ENCODE measurements around the gene IL17A.

The IL17A gene

DNA sequence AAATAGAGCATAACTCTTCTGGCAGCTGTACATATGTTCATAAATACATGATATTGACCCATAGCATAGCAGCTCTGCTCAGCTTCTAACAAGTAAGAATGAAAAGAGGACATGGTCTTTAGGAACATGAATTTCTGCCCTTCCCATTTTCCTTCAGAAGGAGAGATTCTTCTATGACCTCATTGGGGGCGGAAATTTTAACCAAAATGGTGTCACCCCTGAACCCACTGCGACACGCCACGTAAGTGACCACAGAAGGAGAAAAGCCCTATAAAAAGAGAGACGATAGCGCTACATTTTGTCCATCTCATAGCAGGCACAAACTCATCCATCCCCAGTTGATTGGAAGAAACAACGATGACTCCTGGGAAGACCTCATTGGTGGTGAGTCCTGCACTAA is at the start of gene IL17A:
Gene IL17A (plus strand): TSS at position 301 of the 400 bp plus-strand sequence. CDS start 57 bp downstream, at position 358.
- no peak for DNase-seq

GRCh38 chr6:52136934-52137467 is 49.2 kb upstream of the IL17A start:
- DNase-seq = no peak

DNA sequence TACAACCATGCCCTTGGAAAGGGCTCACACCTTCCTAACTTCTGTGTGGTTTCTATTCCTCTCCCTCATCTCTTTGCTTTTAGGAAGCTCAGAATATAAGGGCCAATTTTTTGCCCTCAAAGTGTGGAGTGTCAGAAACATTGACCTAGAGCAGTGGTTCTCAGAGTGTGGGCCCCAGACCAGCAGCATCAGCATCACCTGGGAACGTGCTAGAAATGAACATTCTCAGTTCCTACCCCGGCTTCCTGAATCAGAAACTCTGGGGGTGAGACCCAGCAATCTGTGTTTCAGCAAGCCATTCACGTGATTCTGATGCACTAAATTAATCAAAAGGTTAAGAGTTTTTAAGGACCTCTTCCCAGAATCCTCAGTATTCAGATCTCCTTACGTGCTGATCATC is 47.9 kb upstream of the IL17A start:
- DNase-seq = no peak

- DNase-seq = no peak
These were observed 46.0 kb upstream of the IL17A start for GRCh38 chr6:52139985-52140680.

GRCh38 chr6:52141596-52141995 is 44.6 kb upstream of the IL17A start:
- DNase-seq = no peak

DNA sequence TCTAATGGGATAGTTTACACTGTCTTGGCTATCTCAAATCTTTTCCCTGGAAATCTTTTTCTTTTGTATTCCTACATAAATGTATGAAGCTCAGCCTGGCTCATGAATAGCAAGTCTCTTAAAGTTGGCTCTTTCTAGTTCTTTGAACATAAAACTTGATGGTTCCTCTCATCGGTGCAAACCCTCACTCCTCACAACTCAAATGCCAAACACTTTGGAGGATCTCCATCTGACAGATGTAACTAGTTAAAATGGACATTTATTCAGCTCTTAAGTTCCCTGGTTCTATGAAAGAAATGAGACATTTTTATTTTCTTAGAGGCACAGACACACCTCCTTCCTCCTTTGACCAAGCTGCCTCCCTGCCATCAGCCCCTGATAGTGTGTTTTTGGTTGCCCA is 43.6 kb upstream of the IL17A start:
- DNase-seq = no peak

DNA sequence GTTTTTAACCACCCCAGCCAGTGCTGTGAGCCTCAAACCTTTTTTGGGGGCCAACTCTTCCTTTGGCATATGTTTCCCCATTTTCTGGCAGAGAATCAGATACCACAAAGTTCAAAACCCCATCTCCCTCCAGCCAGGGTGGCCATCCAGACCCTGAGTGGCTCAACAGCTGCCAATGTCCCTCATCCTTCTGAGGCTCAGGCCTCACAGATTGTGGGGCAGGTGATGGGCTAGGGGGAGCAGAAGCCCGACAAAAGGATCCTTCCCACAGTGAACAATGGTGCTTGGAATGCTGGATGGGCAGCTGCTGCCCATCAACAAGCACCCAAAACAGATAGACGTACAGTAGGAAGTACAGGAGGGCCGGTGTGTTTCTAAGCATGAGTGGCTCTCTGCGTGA is 42.6 kb upstream of the IL17A start:
- no peak for DNase-seq

GRCh38 chr6:52144196-52145076 is 41.7 kb upstream of the IL17A start:
- no peak for DNase-seq

DNA sequence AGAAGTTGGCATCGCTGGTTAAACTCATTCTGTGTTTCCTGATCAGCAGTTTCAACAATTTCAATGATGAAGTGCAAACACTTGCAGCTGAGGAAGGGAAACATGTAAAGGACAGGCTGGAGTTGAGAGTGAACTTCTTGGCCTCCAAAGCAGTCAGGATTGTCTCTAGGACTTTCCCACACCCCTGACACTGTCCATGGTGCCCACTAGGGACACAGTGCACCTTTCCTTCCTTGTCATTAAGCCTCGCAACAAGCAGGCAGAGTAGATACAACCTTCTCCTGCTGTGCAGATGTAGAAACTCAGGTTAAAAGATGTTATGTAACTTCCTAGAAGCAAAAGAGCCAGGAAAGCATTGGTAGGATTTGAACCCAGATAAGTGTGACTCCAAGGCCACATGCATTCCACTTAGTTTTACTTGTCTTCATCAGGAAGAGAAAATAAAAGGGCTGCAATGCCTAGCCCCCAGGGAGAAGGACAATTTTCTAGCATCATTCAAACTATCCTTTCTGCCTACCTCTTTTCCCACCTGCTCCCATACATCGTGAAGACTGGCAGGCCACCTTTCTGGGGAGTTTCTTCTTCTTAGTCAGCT is 39.2 kb upstream of the IL17A start:
- DNase-seq = no peak

GRCh38 chr6:52149076-52149475 is 37.1 kb upstream of the IL17A start:
- no peak for DNase-seq

DNA sequence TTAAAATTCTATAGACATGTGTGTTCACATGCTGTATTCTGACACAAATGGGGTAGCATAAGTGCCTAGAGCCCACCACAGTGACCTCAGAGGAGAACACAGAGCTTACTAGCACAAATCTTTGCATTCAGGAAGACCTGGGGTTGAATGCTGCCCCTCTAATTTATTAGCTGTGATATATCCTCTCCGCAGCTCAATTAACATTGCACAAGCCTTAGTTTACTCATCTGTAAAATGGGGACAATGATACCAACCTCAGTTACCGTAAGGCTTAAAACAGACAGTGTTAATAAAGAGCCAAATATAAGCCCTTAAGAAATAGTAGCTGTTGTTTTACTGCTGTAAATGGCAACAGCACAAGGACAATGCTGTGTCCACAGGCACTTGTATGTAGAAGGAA is 36.2 kb upstream of the IL17A start:
- DNase-seq = no peak

DNA sequence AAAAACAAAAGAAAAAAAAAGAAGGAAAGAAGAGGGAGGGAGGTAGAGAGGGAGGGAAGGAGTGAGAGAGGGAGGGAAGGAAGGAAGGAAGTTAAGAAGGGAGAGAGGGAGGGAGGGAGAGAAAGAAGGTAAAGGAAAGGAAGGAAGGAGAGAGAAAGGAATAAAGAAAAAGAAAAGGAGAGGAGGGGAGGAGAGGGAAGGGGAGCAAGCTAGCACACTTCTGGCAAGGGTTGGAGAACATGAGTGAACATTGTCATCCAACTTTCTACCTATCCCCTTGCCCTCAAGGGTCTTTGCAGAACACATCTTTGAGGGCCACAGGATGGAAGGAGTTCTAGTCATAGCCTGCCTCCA is 34.1 kb upstream of the IL17A start:
- no peak for DNase-seq

GRCh38 chr6:52152711-52153160 is 33.4 kb upstream of the IL17A start:
- no peak for DNase-seq

DNA sequence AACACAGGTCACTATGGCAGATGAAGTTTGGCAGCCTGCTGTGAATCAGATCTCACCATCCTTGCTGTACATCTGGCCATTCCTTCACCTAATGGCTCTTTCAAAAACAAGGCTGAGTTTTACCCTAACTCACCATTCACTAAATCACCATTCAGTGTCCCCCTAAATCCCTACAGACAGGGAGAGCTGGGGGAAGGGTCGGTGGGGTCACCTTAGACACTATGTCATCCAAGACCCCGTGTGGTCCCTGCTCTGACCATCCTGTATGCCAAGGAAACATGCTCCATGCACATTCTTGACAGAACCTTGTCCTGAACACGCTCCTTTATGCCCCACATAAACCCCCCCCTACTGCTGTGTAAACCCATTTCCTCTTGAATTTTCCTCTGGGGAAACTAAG is 31.8 kb upstream of the IL17A start:
- no peak for DNase-seq

GRCh38 chr6:52155791-52156576 is 30.2 kb upstream of the IL17A start:
- peak; percentile 85 for DNase-seq

GRCh38 chr6:52157301-52157941 is 28.8 kb upstream of the IL17A start:
- no peak for DNase-seq

DNA sequence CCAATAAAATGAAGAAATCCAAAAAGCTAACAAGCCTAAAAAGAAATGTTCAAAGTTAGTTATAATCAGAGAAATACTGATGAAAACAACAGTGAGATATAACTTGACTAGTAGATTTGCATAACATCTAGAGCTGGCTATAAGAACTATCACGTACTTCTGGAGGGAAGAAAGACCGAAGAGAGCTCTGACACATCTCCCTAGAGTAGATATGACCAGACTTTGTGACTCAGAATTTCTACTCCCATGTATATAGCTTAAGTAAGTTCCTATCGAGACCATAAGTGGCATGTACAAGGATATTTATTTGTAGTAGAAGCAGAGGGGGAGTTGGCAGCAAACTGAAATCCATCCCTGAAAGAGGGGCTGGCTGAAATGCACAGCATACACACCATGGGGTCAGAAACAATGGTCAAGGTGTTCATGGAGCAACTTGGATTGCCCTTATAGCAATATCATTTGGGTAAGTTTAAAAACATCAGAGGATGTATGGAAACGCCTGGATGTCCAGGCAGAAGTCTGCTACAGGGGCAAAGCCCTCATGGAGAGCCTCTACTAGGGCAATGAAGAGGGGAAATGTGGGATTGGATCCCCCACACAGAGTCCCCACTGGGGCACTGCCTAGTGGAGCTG is 25.6 kb upstream of the IL17A start:
- no peak for DNase-seq

DNA sequence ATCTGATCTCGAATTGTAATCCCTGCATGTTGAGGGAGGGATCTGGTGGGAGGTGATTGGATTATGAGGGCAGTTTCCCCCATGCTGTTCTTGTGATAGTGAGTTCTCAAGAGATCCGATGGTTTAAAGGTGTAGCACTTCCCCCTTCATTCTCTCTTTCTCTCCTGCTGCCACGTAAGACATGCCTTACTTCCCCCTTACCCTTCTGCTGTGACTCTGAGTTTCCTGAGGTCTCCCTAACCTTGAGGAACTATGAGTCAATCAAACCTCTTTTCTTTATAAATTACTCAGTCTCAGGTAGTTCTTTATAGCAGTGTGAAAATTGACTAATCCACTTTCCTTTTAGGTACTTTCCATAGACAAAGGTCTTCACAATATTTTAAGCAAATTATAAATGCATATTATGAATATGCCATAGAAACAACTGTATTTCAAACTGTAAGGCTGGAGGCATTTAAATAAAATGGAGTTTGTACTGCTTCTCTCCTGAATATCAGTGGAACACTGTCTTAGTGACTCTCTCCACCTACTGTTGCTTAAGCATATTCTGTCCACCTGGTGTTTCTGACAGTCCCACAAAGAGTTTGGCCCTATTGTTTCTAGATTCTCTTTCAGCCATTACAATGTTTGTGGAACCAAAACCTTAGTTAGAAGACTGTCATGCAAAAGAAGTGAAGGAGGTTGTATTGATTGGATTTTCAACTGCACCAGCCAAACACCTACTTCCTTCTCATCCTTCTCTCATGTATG is 24.3 kb upstream of the IL17A start:
- no peak for DNase-seq

- no peak for DNase-seq
These were observed 23.0 kb upstream of the IL17A start for GRCh38 chr6:52162940-52163908.

Measured in MV-4-11 (cell line).